GM19455 (cell line): ENCODE data around the gene KATNAL2.
A peak's percentile ranks its signal among the peaks of the same experiment; 100 is the strongest.

Experiments used
- ATAC-seq: cut with Tn5 transposase; IDR thresholded peaks from one replicate; pipeline ENCODE4 v1.9.1; 2021; ENCODE audit not compliant: unreplicated experiment

The KATNAL2 gene

GRCh38 chr18:46917108-46917802, at the start of gene KATNAL2, which contains the start of gene PIAS2:
TSS of gene KATNAL2 (plus strand) at chr18:46917602. CDS start at chr18:46946873, 29,271 bp downstream.
TSS of gene PIAS2 (minus strand) at chr18:46917507. CDS start at chr18:46917345, 162 bp downstream.
- peak; percentile 82 for ATAC-seq

- no peak for ATAC-seq
These were observed 49.1 kb upstream of the KATNAL2 start for GRCh38 chr18:46868169-46868921.

- ATAC-seq, result no peak
These were observed 39.9 kb upstream of the KATNAL2 start for GRCh38 chr18:46877329-46877987.

GRCh38 chr18:46883180-46883579, 34.2 kb upstream of the KATNAL2 start:
- ATAC-seq, result no peak

GRCh38 chr18:46886893-46887292, 30.5 kb upstream of the KATNAL2 start:
- ATAC-seq, result no peak

- no peak for ATAC-seq
These were observed 28.4 kb upstream of the KATNAL2 start for GRCh38 chr18:46888965-46889364.

- ATAC-seq, result peak; percentile 72
These were observed 25.6 kb upstream of the KATNAL2 start for GRCh38 chr18:46891742-46892214.

GRCh38 chr18:46892842-46893241, 24.6 kb upstream of the KATNAL2 start:
- ATAC-seq, result peak; percentile 64

GRCh38 chr18:46893360-46893759, 24.0 kb upstream of the KATNAL2 start:
- no peak for ATAC-seq

GRCh38 chr18:46894124-46894523, 23.3 kb upstream of the KATNAL2 start:
- no peak for ATAC-seq

GRCh38 chr18:46899274-46899948, 18.0 kb upstream of the KATNAL2 start:
- ATAC-seq, result peak; percentile 83

- no peak for ATAC-seq
These were observed 14.0 kb upstream of the KATNAL2 start for GRCh38 chr18:46903406-46903805.

GRCh38 chr18:46909497-46909896, 7.9 kb upstream of the KATNAL2 start:
- ATAC-seq, result no peak

- no peak for ATAC-seq
These were observed 6.5 kb upstream of the KATNAL2 start for GRCh38 chr18:46910856-46911255.

GRCh38 chr18:46915800-46916550, 1.4 kb upstream of the KATNAL2 start:
- no peak for ATAC-seq

- peak; percentile 33 for ATAC-seq
These were observed 773 bp upstream of the KATNAL2 start for GRCh38 chr18:46916551-46917107.

- ATAC-seq, result no peak
These were observed 600 bp downstream of the KATNAL2 start for GRCh38 chr18:46917803-46918600.

GRCh38 chr18:46920067-46920466, 2.7 kb downstream of the KATNAL2 start:
- ATAC-seq, result no peak

GRCh38 chr18:46920653-46921052, 3.3 kb downstream of the KATNAL2 start:
- ATAC-seq, result no peak
